ENCODE data around the gene NUDT14.

Gene NUDT14

DNA sequence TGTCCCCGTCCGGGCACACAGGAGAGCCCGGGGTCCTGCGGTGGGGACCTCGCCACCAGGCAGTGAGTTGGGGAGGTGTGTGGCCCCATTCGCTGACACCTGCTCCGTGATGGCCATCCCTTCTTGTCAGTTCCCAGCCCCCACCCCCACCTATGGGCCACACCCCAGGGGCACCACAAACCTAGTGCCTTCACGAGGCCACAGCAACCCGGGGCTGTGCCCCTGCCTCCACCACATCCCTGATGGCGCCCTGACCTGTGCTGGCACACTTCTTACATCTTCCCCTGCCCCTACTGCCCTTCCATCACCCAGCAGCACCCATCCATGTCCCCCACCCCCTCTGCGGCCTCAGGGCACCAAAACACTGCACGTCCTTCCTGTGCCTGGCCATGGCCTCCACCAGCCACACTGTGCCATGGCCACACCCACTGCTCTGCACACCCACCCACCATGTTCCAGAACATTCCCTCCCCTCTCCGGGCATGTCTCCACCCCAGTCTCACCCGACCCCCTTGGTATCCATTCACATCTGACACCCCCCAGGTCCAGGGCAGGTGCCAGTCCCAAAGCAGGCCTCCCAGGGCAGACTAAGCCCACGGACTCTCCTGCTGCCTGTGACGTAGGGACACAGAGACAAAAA, 37.0 kb downstream of the NUDT14 start:
- DNase-seq: no peak

DNA sequence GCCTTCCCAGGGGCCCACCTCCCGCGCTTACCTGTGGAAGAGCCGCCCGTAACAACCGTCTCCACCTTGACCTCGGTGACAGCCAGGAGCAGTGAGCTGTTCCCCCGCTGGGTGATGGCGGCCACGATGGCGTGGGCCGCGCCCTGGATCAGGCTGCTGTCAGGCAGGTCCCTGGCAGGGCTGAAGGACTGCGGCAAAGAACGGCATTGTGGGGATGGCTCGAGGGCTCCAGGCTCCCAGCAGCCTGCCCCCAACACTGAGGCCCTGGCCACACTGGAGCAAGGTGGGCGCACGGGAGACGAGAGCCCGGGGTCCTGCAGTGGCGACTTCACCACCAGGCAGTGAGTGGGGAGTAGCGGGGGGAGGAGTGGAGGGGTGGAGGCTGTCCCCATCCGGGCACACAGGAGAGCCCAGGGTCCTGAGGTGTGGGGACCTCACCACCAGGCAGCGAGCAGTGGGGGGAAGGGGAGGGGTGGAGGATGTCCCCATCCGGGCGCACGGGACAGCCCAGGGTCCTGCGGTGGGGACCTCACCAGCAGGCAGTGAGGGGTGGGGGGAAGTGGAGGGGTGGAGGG, 37.6 kb downstream of the NUDT14 start:
- no peak for DNase-seq

- DNase-seq: no peak
Observed at GRCh38 chr14:105142651-105143450, 38.3 kb downstream of the NUDT14 start.

DNA sequence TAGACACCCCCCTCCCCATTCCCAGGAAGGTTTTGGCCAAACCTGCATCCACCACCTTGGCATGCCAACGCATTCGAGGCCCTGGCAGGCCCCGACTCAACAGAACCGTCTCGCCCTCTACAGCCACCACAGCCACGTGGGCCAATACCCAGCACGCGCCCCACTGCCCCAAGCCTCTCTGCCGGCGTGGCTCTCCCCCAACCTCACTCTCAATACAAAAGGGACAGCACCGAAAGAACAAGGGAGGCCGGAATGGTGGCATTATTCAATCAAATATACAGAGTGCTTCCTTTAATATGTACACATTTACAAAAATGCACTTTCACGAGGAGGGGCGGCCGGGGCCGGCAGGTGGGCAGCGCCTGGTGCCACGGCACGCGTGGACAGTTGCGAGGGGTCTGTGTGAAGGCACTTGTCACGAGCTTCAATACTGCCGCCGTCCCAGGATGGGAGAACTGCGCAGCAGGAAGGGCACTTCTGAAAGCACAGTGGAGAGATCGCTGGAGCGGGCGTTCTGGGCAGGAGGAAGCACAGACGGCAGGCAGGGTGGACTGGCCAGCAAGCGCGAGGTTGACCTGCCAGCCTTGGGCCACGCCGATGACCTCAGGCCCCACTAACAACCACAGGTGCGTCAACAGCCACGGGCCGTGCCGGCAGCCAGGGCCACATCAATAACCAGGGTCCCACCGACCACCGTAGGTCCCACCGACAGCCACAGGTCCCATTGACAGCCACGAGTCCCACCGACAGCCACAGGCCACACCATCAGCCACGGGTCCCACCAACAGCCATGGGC, 39.4 kb downstream of the NUDT14 start:
- DNase-seq: no peak

DNA sequence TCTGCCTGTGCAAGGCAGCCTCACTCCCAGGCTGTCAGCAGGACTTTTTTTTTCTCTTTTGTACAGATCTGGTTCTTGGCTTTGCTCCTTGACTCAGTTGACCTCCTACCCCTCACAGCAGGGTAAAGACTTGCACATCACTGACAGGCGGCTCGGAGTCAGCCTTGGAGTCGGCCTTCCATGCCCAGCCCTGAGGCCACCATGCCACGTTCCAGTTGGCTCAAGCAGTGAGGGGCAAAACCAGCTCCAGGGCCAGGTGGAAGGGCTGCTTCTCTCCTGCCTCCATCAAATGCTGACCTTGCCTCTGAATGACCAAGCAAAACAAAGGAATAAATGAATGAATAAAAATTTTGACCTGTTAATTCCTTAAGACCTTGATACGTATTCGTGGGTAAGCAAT, 40.1 kb downstream of the NUDT14 start:
- DNase-seq: no peak

DNA sequence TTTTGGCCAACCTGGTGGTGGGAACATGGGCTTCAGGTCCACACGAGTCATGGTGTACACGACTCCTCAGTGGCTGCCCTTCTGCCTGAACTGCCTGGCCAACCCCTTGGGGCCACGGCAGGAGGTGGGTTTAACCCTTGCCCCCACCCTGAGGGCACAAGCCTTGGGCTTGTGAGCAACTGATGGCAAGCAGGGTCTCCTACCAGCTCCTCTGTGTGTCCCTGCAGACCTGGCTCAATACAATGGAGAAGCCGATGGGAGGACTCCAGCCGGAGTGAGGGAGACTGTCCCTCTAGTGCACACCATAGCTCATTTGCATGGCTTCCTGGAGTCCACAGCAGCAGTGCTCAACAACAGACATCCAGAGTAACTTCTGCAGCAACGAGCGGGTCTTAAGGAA, 40.5 kb downstream of the NUDT14 start:
- no peak for DNase-seq

GRCh38 chr14:105139831-105140239, 41.3 kb downstream of the NUDT14 start:
- no peak for DNase-seq

GRCh38 chr14:105139212-105139825, 41.8 kb downstream of the NUDT14 start:
- DNase-seq: no peak

DNA sequence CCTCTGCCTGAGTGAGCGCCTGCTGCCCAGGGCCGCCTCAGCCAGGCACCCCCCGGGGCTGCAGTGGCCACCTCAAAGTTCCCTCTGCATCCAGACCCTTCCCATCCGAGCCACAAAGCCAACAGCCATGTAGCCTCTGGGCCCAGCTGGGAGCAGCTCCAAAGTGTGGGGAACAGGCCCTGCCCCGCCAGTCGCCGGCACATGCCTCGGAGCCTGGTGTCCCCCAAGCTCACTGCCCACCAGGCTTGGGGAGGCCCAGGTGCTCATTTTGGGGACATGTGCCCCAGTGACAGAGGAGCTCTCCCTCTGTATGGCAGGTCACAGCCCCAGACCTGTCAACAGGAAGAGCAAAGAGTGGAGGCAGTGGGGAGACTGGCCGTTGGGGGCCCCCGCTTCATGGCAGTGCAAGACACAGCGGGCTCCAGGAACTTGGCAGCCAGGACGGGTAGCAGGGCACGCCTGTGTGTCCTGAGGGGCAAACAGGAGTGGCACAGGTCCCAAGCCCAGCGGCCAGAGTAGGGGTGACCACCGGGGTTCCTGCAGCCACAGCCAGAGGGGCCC, 42.5 kb downstream of the NUDT14 start:
- DNase-seq: no peak

GRCh38 chr14:105138021-105138541, 43.0 kb downstream of the NUDT14 start:
- DNase-seq: no peak

GRCh38 chr14:105137481-105138020, 43.6 kb downstream of the NUDT14 start:
- no peak for DNase-seq

DNA sequence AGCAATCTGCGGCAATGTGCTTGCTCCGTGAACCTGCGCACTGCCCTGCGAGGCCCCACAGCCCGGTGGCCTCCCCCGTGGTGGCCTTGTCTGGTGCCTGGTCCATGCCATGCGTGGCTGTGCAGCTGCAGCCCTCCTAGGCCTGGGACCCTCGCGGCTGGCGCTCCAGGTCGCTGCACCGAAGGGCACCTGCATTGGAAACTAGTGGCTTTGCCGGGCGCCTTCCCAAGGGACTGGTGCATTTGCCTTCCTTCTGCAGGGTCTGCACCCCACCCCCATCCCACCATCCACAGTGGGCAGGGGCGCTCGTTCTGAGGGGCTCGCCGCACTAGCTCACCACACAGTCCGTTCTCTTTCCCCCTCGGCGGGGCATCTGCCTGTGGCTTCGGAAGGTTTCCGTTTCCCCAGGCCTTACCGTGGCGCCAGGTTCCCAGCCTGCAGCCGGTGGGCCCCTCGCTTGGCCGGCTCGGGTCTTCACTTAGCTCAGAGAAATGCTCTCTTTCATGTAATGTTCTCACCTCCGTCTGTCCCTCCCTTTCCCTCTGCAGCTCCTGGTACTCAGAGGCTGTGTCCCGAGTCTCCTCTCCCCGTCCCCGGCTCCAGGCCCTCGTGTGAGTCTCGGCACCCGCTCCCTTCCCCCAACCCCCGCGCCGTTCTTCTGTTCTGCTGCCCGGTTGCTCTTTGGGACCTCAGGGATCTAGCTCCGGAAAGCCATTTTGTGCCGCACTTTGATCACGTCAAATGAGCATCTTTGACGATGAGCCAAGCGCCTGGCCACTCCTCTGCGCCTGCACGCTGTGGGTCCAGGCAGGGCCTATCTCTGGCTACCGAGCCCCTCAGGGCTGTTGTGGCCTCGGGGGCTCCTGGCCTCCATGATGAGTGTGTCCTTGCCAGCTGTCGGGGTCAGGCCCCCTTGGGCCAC, 44.5 kb downstream of the NUDT14 start:
- no peak for DNase-seq

- DNase-seq: no peak
Observed at GRCh38 chr14:105135700-105136395, 45.3 kb downstream of the NUDT14 start.

DNA sequence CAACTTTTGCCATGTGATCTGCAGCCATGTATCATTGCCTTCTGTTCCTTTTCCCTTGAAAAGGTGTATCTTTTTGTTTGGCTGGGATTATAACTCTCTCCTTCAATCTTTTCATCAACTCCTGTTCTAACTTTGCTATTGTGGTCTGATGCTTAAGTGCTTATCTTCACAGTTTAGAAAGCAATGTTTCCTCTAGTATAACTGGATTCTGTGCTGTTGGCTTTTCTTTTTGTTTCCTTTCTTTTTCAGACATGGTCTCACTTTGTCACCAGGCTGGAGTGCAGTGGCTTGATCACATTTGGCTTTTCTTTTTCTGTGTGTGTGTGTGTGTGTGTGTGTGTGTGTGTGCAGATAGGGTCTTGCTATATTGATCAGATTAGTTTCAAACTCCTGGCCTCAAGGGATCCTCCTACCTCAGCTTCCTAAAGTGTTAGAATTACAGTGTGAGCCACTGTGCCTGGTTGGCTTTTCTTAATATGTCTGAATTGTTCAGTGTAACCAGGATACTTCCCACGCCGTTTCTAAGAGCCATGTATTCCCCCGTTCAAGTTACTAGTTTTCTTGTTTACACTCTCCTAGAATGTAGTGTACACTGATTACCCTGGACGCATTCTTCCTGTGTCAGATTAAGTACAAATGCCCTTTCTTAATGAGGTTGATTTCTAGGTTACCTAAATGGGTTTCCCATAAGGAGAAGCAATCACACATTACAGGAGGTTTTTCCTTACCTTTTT, 48.0 kb downstream of the NUDT14 start:
- no peak for DNase-seq

DNA sequence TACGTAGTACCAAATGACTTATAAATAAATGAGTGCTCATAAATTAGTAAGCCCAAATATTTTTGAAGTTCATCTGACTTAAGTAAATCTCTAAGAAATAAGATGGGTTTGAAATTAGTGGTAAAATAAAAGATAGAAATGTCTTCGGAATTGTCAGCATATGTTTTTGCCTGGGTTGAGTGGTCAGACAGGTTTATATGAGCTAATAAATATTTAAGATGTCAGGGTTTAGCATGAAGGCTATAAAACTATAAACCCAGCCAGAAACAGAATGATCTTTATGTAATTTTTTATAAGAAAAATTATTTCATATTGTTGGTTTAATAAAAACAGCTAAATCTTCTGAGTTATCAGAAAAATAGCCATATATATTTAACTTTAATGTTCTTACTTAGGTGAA, 49.9 kb downstream of the NUDT14 start:
- no peak for DNase-seq

GRCh38 chr14:105128059-105128458, 53.1 kb downstream of the NUDT14 start:
- DNase-seq: no peak

DNA sequence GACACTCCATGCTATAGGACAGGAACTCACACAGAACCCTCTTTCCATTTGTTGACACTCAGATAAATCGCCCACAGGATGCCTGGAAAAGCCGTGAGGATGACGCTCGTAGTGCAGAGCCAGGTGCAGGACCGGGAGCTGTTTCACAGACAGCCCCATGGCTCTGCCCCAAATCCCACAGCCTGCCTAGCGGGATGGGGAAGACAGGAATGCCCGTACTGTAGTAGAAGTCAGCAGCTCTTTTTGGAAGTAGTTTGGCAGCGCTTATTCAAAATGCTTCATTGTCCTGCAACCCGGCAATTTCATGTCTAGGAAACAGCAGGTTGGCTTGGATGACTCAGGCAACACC, 54.2 kb downstream of the NUDT14 start:
- DNase-seq: no peak

GRCh38 chr14:105126126-105126980, 54.8 kb downstream of the NUDT14 start:
- no peak for DNase-seq

- DNase-seq: no peak
Observed at GRCh38 chr14:105124823-105125222, 56.3 kb downstream of the NUDT14 start.

Measured in COR-L47 (cell line).